Fibroblast of pulmonary artery (primary cell): ENCODE results near the gene AGPAT3.

Source experiments
- DNase-seq: peaks from one replicate; pipeline ENCODE4 v3.0.0-alpha.2; 2010; ENCODE audit warnings: low read depth
- H3K4me3 ChIP-seq: replicated peaks from 2 replicates; pipeline ENCODE4 v1.5.1; 2011; ENCODE audit warnings: low read depth, mild to moderate bottlenecking, control low read depth, low read length, moderate library complexity
- CTCF ChIP-seq: IDR thresholded peaks from 2 replicates; pipeline ENCODE4 v1.5.1; 2011; ENCODE audit warnings: mild to moderate bottlenecking, control low read depth, low read length, inconsistent platforms; ENCODE audit errors: missing control alignments

Gene AGPAT3

GRCh38 chr21:43975469-43976098 lies 110.6 kb downstream of the AGPAT3 start:
- TF ChIP-seq CTCF = peak; percentile 98
- no peak overlapping the region for H3K4me3 ChIP-seq
- DNase-seq = peak; percentile 69

- no peak for TF ChIP-seq CTCF
- H3K4me3 ChIP-seq = no peak overlapping the region
- no peak for DNase-seq
These were observed 111.6 kb downstream of the AGPAT3 start for GRCh38 chr21:43976661-43977060.

- TF ChIP-seq CTCF = no peak
- no peak for DNase-seq
- H3K4me3 ChIP-seq = no peak overlapping the region
These were observed 113.0 kb downstream of the AGPAT3 start for GRCh38 chr21:43978060-43978459.

GRCh38 chr21:43979654-43980053 lies 114.6 kb downstream of the AGPAT3 start:
- TF ChIP-seq CTCF = peak; percentile 5
- DNase-seq = no peak
- no peak overlapping the region for H3K4me3 ChIP-seq

GRCh38 chr21:43981151-43981870 lies 116.3 kb downstream of the AGPAT3 start:
- TF ChIP-seq CTCF = no peak
- no peak overlapping the region for H3K4me3 ChIP-seq
- no peak for DNase-seq

- no peak for TF ChIP-seq CTCF
- DNase-seq = no peak
- H3K4me3 ChIP-seq = no peak overlapping the region
These were observed 116.8 kb downstream of the AGPAT3 start for GRCh38 chr21:43981871-43982210.
